Thyroid gland (tissue), 4 donors: ENCODE data around the gene WDR74. TPM values are rescaled to one million over a fixed set of nuclear protein-coding genes. Genes with fewer than 3 reads are reported as not detected.
"Not testable (repeated sequence)": the region's sequence is repeated elsewhere in the genome, so short reads cannot be mapped to it uniquely, and the experiment has no call there.

Experiments
- DNase-seq, 2 donors: peaks; one replicate each; pipeline ENCODE4 v3.0.0-alpha.2; 2019
- H3K27ac ChIP-seq, 3 donors: fragments of 200-600 bp; sonication (generic); 1 replicate in 2 of 3; 2 replicates in 1 of 3; pipeline ENCODE4 v1.5.1; 2016 to 2019; ENCODE audit warnings: mild to moderate bottlenecking in 1 of 3, moderate library complexity in 1 of 3
- H3K27me3 ChIP-seq: fragments of 200-600 bp; sonication (generic); one replicate; pipeline ENCODE4 v1.5.1; 2019
- H3K36me3 ChIP-seq, 2 donors: fragments of 200-600 bp; sonication (generic); one replicate each; pipeline ENCODE4 v1.5.1; 2016 to 2019
- H3K4me1 ChIP-seq, 2 donors: fragments of 200-600 bp; sonication (generic); one replicate each; pipeline ENCODE4 v1.5.1; 2017 to 2019
- H3K4me3 ChIP-seq, 3 donors: fragments of 200-600 bp; sonication (generic); replicated peaks in 1 of 3; 1 replicate in 2 of 3; 2 replicates in 1 of 3; pipeline ENCODE4 v1.5.1; 2016; ENCODE audit warnings: mild to moderate bottlenecking in 1 of 3
- H3K9me3 ChIP-seq: fragments of 200-600 bp; sonication (generic); one replicate; pipeline ENCODE4 v1.5.1; 2017
- CTCF ChIP-seq, 6 experiments: fragments of 200-600 bp in 3 of 6; fragments of 450-650 bp in 3 of 6; sonication (generic) in 3 of 6; IDR thresholded peaks; one replicate each; pipeline ENCODE4 v1.5.1; 2016 to 2019; ENCODE audit warnings: antibody characterized with exemption in 6 of 6, mild to moderate bottlenecking in 2 of 6, inconsistent platforms in 1 of 6, moderate library complexity in 1 of 6
- POLR2A ChIP-seq, 2 donors: fragments of 450-650 bp; IDR thresholded peaks; one replicate each; pipeline ENCODE4 v1.6.1; 2017; ENCODE audit warnings: antibody characterized with exemption in 2 of 2, mild to moderate bottlenecking in 2 of 2, moderate library complexity in 1 of 2
- WGBS, 2 donors: methylation state at CpG; one replicate each; pipeline ENCODE4 v1.1.5; 2017; 5-methylcytosine and 5-hydroxymethylcytosine counted together
- intact Hi-C: fragments of 100-400 bp; cut with DNase I; formaldehyde crosslinking; loops from one replicate; pipeline ENCODE4 v1.15.1; 2023
- total RNA-seq, 4 donors: library from RNA; depleted of rRNA; stranded (reverse); fragments of >200 nt; gene quantifications; one replicate each; pipeline ENCODE4 v1.2.3, GENCODE V29; 2016

The WDR74 gene
- total RNA-seq, 4 donors from 2014 or later = 25.2 to 76.1 (median 33.6) TPM

GRCh38 chr11:62831520-62832335, 7.7 kb downstream of the WDR74 start, which contains the start of gene STX5:
TSS of gene STX5 (minus strand) at chr11:62832051. CDS start at chr11:62831243, 808 bp downstream.
- peaks cover 11 to 21% of the 10 kb centered on the region in 2 donors for H3K36me3 ChIP-seq
- peak within 1 kb of the TSS; percentile 87 to 94 (median 90) for H3K27ac ChIP-seq
- peaks cover 17 to 19% of the 10 kb centered on the region in 2 donors for H3K4me1 ChIP-seq
- H3K27me3 ChIP-seq = no peaks in the 10 kb centered on the region
- TF ChIP-seq POLR2A (IDR thresholded peaks at IDR 0.05) (peak; percentile 55 to 92), CTCF (IDR thresholded peaks at IDR 0.05) (peak in 1 of 6 experiments; percentile 8)
- 1% methylated on average over 45 of the region's 65 CpGs; no CpG with 5 or more reads in 1 of the 2 donors for WGBS, 2 donors
- peak within 1 kb of the TSS; percentile 62 to 96 (median 65) for H3K4me3 ChIP-seq
- intact Hi-C loops = loop anchor here (10.0 kb wide), 1 partner anchor 47 kb away; the partner anchor contains the start of gene TMEM179B
- peak; percentile 100 for DNase-seq
- H3K9me3 ChIP-seq = no peaks in the 10 kb centered on the region

GRCh38 chr11:62830904-62831519, 8.4 kb downstream of the WDR74 start:
- H3K27ac ChIP-seq = peak overlapping the region; percentile 87 to 94 (median 90)
- no peaks in the 10 kb centered on the region for H3K27me3 ChIP-seq
- peak overlapping the region; percentile 62 to 96 (median 65) for H3K4me3 ChIP-seq
- peaks cover 18 to 28% of the 10 kb centered on the region in 2 donors for H3K36me3 ChIP-seq
- no peaks in the 10 kb centered on the region for H3K9me3 ChIP-seq
- intact Hi-C loops = loop anchor here (10.0 kb wide), 1 partner anchor 46 kb away; the partner anchor contains the start of gene TMEM179B
- DNase-seq = no peak
- TF ChIP-seq POLR2A (IDR thresholded peaks at IDR 0.05) (no peak), CTCF (IDR thresholded peaks at IDR 0.05) (no peak)
- 1 to 2% methylated on average over 20 to 27 of the region's 33 CpGs for WGBS, 2 donors
- peaks cover 17 to 19% of the 10 kb centered on the region in 2 donors for H3K4me1 ChIP-seq

- peaks cover 46 to 52% of the 10 kb centered on the region in 2 donors for H3K36me3 ChIP-seq
- DNase-seq, H3K27me3 ChIP-seq, intact Hi-C loops, H3K4me3 ChIP-seq, H3K27ac ChIP-seq, H3K9me3 ChIP-seq: not testable (repeated sequence)
- peaks cover 12 to 19% of the 10 kb centered on the region in 2 donors for H3K4me1 ChIP-seq
- WGBS, 2 donors = 93 to 97% methylated on average over 8 of the region's 8 CpGs
Observed at GRCh38 chr11:62828130-62828529, 11.3 kb downstream of the WDR74 start.

GRCh38 chr11:62823677-62824076, 15.7 kb downstream of the WDR74 start:
- WGBS, 2 donors = 95 to 100% methylated on average over 3 of the region's 3 CpGs
- intact Hi-C loops = no loop called here
- TF ChIP-seq POLR2A (IDR thresholded peaks at IDR 0.05) = no peak
- no peak for TF ChIP-seq CTCF (IDR thresholded peaks at IDR 0.05)
- H3K9me3 ChIP-seq = no peaks in the 10 kb centered on the region
- no peaks in the 10 kb centered on the region for H3K27me3 ChIP-seq
- no peak overlapping the region for H3K4me3 ChIP-seq
- no peak overlapping the region for H3K27ac ChIP-seq
- H3K36me3 ChIP-seq = peaks cover 85 to 91% of the 10 kb centered on the region in 2 donors
- no peaks in the 10 kb centered on the region for H3K4me1 ChIP-seq
- no peak for DNase-seq

GRCh38 chr11:62817129-62817528, 22.3 kb downstream of the WDR74 start:
- WGBS, 2 donors = 93% methylated on average over 4 of the region's 4 CpGs
- H3K36me3 ChIP-seq = peaks cover 29 to 55% of the 10 kb centered on the region in 2 donors

More at GRCh38 chr11:62817129-62817528, 22.3 kb downstream of the WDR74 start:
- Histone ChIP-seq H3K4me1 (no peaks in the 10 kb centered on the region), H3K27ac (no peak overlapping the region), H3K27me3 (no peaks in the 10 kb centered on the region), H3K9me3 (no peaks in the 10 kb centered on the region), H3K4me3 (no peak overlapping the region)
- no peak for DNase-seq
- TF ChIP-seq CTCF (IDR thresholded peaks at IDR 0.05) (no peak), POLR2A (IDR thresholded peaks at IDR 0.05) (no peak)
- intact Hi-C loops = no loop called here
